Tibial nerve (tissue), 3 donors: ENCODE results near the gene DHX30.

Experiments used
- CTCF ChIP-seq, 5 experiments: fragments of 200-600 bp in 3 of 5; fragments of 450-650 bp in 2 of 5; sonication (generic) in 3 of 5; IDR thresholded peaks; one replicate each; pipeline ENCODE4 v1.5.1; 2016 to 2019; ENCODE audit warnings: antibody characterized with exemption in 5 of 5, mild to moderate bottlenecking in 3 of 5, moderate library complexity in 2 of 5
- POLR2A ChIP-seq, 2 donors: fragments of 450-650 bp; IDR thresholded peaks; one replicate each; pipeline ENCODE4 v1.6.1; 2017; ENCODE audit warnings: antibody characterized with exemption in 2 of 2, mild to moderate bottlenecking in 2 of 2, moderate library complexity in 2 of 2

GRCh38 chr3:47877719-47878118 lies 74.8 kb downstream of the DHX30 start:
- TF ChIP-seq POLR2A (IDR thresholded peaks at IDR 0.05) (no peak), CTCF (IDR thresholded peaks at IDR 0.05) (no peak)
